ENCODE measurements around the gene DPEP1.

DPEP1 gene

DNA sequence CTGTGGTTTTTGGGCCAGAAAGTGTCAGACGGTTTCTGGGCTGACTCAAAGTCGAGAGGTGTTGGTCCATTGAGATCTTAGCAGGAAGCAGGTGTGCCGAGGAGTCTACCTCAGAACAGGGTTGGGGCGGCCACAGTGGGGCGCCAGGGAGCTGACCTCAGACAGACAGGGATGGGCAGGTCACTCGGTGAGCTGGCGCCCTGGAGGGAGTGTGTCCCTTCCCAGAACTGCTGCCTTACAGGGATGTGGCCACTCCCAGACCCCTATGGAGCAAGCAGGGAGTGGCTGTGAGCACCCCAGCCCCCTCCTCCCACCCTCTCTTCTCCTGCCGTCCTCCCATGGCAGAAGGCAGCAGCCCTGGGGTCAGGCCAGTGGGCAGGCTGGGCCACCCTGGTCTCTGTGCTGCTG, 14.0 kb upstream of the DPEP1 start:
- DNase-seq, result no peak

DNA sequence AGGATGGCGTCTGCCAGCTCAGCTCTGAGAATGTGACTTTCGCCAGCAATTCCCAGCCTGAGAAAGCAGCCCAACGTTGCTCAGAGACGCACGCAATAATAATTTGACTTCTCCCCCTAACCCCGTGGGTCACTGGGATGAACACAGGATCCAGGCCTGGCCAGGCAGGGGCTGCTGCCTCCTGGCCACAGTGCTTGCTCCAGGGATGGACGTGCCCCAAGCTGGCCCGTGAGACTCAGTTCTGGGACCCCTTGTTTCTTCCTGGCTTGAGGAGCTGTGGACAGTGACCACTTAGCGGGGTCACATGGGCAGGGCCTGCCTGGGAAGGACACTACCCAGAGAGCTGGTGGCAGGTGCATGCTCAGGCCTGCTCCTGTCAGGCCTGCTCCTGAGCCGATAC, 13.5 kb upstream of the DPEP1 start:
- DNase-seq, result no peak

DNA sequence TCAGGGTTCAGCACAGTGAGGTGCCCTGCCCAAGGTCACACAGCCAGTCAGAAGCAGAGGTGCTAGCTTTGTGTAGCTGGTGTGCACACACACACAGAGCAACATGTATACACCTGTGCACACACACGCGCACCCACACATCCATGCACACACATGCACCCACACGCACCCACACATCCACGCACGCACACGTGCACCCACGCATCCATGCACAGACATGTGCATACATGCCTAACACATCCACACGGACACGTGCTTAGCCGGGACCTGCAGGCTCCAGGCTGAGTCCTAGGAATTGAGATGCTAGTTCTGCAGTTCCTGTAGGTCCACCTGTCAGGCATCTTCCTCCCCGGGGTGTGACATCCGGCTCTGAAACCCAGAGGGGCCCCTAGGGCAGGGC, 13.0 kb upstream of the DPEP1 start:
- DNase-seq, result no peak

DNA sequence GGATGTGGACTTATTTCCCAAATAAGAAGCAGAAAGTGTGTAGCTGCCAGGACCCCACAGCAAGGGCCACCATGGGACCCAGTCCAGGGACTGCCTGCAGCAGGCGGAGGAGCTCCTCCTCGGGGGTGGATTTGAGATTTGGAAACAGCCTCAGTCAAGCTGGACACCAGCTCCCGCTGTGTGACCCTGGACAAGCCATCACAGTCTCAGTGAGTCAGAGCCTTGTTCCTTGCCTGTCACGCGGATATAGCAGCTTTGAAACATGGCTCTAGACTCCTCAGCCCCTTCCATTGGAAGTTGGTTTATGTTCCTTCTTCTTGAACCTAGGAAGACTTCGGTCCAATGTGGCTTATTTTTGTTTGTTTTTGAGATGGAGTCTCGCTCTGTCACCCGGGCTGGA, 12.5 kb upstream of the DPEP1 start:
- no peak for DNase-seq

DNA sequence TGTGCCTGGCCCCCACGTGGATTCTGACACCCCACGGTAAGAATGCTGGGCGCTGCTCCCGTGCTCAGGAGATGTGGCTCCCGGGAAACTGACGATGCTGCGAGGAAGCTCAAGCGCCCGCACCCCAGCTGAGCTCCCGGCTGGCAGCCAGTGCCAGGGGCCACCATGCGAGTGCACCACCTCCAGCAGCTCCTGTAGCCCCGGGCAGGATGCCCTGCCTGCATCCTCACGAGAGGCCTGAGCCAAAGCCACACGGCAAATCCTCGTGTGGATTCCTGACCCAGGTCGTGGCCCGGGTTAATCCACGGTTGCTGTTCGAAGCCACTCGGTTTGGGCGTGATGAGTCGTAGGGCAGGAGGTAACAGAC, 11.6 kb upstream of the DPEP1 start:
- no peak for DNase-seq

DNA sequence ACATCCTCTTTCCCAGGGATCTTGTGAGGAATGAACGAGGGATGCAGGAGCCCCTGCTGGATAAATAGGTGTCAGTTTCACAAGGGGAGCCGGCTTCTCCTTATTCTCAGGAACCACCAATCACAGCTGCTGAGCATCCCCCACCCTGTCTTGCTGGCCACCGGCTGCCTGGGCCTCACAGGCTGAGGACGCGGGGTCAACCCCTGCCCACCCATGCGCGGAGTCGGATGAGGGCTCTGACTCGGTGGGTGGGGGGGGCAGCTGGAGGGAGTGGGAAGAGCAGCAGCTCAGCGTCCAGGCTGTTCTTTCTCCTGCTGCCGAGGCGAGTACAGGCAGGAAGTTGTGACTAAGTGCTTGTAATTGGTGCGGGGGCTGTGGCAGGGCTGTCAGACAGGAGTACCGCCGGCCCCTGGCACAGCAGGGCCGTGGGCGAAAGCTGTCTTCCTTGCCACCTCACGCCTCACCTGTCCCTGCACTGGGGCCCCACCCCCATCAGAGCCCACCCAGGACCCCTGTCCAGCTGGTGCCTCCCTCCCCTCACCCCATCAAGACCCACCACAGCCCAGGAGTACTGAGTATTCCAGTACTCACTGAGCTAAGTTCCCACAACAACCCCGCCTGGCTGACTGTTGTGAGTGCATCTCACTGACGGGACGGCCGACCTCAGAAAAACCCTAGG, 11.0 kb upstream of the DPEP1 start:
- peak; percentile 76 for DNase-seq

DNA sequence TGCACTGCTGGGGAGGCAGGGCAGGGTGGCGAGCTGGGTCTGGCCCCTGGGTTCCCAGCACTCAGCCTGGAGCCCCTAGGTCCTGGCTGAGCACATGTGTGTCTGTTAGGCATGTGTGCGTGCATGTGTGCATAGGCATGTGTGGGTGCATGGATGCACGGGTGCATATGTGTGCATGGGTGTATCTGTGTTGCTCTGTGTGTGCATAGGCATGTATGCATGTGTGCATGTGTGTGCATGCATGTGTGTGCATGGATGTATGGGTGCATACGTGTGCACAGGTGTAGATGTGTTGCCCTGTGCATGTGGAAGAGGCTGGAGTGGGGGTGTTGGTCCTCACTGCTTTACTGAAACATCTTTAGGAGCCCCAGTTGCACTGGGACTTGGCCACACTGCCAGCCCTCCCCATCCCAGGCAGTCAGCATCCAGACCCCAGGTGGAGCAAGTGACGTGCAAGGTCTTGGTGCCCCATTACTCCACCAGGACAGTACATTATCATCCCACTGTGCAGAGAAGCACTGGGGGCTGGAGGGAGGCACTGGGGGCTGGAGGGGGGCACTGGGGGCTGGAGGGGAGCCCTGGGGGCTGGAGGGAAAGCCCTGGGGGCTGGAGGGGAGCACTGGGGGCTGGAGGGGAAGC, 10.4 kb upstream of the DPEP1 start:
- no peak for DNase-seq

DNA sequence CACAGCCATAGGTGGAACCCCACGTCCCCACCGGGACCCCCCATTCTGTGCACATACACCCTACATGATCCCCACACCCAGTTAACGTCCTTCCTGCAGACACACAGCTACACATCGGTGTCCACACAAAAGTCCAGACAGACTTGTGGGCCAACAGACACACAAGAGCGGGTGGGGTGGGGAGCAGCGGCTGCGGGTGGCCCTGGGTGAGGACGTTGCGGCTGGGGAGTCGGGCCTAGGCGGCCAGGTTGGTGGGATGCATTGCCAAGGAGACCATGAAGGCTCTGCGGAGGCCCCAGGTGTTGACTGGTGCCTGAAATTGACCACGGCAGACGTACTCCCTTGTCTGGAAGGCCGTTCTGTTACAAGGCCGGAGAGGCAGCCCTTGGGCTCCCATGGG, 8.7 kb upstream of the DPEP1 start:
- DNase-seq, result no peak

DNA sequence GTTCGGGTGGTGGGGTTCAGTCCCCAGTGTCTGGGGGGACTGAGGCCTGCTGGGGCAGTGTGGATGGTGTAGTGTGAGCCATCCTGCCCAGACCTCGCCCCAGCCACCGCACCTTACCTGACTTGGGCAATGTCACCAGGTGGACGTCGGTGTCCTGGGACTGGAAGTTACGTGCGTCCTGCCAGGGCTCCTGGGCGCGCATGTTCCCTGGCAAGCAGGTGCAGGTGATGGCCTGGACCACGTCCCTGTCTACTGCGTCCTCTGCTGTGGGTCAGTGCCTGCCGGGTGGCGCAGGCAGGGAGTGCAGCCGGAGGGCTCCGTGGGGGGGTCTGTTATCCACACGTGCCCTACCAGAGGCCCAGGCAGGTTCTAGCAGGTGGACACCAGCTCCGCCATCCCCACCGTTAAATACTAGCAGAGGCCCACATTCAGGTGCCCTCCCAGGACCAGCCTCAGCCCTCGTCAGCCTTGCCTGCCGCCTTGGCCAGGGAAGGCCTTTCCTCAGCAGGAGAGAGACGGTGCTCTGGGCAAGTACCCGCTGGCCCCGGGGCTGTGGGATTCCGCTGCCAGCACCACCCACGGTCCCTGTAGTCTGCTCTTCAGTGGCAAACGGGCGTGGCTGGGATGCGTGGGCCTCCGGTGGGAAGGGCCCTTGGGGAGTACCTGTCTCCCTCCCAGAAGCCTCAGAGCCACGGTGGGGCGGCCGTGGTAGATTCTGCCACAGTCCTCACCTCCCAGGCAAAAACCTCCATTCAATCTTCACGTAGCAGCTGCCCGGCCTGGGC, 8.1 kb upstream of the DPEP1 start:
- DNase-seq, result no peak

DNA sequence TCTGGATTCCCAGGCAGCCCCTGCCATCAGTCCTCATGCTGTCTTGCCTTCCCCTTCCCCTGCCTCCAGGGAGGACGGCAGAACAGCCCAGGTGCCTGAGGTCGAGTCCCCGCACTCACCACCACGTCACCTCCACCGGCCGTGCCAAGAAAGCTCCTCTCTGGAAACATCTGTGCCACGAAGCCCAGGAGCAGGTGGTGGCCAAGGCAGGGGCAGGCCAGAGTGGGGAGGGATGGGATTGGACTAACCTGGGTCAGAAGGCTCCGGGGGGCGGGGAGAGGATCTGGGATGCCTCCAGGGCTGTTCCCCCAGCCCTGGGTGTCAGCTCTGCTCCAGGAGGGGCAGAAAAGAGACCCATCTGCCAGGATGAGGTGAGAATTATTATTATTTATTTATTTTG, 7.4 kb upstream of the DPEP1 start:
- no peak for DNase-seq

DNA sequence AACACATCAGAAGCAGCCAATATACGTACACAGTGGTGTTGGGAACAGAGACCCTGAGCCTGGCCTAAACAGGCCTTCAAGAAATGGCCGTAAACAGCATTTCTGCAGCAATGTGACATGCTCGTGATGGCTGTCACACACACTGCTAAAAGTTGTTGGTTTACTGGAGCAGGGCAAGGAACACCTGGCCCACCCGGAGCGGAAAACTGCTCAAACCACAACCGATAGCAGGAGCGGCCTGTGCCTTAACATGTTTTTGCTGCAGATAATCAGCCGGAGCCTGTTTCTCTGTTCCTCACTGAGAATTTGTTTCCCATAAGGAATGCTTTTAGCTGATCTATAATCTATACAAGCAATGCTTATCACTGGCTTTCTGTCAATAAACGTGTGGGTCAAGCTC, 6.0 kb upstream of the DPEP1 start:
- DNase-seq, result no peak

DNA sequence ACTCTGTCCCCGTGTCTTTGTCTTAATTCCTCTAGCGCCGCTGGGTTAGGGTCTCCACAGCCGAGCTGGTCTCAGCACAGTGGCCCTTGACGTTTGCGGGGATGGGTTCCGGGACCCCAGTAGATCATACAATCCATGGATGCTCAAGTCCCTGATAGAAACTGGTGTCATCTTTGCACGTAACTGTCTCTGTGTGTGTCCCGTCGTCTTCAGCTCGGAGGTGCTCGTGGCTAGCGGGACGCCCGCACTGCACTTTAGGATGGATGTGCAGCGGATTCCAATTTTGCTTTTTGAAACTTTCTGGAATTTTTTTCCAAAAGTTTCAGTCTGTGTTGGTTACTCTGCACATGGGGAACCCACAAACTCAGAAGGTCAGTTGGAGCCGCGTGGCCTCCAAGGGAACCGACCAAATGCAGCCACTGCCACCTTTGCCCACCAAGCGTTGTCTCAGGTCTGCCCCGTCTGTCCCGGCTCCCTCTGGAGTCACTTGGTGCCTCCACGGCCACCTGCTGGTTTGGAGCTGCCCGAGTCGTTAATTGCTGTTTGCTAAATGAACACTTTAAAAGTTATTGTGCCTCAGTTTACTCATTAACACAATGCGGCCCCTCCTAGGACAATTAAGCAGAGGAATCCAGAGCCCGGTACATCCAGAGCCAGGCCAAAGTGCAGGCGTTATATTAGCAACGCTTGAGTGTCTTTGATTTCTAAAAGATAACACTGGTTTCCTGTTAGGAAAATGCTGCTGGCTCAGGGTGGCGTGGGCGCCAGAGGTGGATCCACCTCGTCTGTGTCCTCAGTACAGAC, 5.3 kb upstream of the DPEP1 start:
- DNase-seq, result no peak

DNA sequence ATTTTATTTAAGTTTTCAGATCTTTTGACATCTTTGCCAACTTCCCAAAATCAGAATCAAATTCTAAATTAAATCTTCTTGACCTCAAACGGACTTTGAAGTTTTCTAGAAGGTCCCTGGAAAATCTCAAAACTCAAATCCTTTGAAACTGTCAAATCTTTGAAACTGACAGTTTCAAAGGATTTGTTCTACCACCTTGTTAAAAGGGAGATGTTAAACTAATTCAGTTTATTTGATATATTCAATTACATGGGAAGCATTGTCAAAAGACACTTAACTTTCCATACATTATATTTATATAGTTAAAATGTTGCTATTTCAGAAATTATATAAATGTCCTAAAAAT, 3.4 kb upstream of the DPEP1 start:
- no peak for DNase-seq

DNA sequence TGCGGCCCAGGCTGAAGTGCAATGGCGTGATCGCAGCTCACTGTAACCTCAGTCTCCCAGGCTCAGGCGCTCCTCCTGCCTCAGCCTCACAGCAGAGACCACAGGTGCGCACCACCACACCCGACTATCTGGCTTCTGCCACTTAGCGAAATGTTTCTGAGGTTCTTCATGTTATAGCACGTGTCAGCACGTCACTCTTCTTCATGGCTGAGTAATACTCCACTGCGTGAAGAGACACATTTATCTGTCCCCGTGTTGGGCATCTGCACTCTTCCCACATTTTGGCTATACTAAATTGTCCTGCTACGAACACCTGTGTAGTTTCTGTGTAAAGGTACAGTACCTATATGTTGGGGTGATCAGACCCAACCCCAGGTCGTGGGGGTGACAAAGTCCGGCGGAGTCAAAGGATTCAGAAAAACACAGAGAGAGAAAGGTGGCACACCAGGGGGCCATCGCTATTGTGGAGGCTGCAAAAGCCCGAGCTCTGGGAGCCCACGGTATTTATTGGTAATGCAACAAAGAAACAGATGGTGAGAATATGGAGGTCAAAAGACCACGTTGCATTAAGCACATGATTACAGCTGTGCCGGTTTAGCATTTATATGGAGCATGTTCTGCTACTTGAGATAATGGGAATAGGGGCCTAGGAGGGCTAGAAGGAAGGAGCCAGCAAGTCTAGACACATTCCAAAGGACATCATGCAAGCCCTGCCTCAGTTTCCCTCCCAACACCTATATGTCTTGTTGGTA, 851 bp upstream of the DPEP1 start:
- no peak for DNase-seq

DNA sequence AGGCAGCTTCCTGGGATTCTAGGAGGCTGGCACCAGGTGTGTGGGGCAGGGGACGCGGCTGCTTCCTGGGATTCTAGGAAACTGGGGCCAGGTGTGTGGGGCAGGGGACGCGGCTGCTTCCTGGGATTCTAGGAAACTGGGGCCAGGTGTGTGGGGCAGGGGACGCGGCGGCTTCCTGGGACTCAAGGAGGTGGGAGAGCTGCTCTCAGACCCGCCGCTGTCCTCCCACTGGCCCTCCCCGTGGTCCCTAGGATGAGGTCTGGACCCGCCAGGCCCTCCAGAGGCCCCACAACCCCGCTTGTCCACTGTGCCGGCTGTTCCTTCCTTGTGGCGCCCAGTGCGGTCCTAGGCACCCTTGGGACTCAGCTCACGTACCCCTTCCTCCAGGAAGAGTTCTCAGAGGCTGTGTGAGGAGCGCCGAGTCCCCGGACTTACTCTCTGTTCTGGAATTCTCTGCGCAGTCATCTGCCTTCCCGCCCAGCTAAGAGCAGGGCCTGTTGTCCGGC, 565 bp downstream of the DPEP1 start:
- no peak for DNase-seq

DNA sequence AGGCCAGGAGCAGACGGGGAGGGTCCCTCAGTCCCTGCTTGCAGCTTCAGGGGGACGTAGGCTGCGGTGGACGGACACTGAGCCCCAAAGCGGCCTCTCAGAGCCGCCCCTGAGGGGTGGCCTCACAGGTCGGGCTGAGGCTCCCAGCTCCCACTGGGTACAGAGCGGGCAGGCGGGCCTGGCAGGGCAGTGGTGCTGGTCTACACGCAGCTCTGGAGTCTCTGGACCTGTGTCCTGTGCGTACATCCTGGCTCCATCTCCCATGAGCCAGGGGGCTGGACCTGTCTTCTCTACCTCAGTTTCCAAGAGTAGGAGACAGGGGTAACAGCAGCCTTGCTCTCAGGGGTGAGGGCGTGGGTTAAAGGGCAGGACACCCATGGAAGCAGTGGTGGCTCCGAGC, 1.7 kb downstream of the DPEP1 start:
- no peak for DNase-seq

DNA sequence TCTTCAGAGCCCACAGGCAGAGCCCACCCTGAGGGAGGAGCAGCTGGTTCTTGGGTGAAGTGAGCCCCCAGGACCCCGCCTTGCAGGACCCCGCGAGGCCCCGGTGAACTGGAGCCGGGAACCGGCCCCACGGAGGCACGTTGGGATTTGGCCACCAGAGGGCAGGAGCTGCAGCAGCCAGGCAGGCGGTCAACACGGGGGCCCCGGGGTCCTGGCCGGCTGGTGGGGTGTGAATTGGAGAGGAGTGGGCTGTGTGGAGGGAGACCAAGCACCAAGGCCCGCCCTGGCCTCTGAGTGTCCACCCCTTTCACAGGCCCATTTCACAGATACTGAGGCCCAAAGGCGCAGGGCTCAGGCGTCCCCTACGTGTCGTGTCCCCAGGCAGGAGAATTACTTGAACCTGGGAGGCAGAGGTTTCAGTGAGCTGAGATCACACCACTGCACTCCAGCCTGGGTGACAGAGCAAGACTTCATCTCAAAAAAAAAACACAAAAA, 2.2 kb downstream of the DPEP1 start:
- no peak for DNase-seq

DNA sequence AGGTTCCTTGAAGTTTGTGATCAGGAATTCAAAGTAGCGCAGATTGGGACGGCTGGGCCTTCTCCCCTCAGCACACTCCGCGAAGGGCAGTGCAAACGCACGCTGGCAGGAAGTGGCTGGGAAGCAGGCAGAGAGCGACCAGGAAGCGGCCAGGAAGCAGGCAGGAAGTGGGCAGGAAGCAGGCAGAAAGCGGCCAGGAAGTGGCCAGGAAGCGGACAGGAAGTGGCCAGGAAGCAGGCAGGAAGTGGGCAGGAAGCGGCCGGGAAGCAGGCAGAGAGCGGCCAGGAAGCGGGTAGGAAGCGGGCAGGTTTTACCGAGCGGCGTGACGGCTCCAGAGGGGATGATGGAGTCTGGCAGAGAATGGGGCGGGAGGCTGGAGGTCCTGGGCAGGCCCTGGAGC, 3.2 kb downstream of the DPEP1 start:
- no peak for DNase-seq

DNA sequence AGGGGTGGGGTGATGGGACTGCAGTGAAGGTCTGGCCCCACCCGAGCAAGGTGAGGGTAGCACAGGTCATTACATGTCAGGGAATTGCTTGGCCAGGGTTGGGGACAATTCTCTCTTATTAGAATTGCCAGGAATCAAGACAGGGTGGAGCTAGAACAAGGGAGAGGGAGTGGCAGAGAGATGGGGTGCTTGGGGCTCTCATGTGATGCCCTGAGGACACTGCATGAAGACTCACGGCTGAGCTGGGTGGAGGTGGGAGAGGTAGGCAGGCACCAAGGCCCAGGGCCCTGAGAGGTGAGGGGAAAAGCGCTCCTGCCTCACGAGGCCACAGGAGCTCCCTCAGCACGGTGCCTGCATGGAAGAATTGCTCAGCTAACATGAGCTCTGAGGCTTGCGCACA, 3.6 kb downstream of the DPEP1 start:
- no peak for DNase-seq

DNA sequence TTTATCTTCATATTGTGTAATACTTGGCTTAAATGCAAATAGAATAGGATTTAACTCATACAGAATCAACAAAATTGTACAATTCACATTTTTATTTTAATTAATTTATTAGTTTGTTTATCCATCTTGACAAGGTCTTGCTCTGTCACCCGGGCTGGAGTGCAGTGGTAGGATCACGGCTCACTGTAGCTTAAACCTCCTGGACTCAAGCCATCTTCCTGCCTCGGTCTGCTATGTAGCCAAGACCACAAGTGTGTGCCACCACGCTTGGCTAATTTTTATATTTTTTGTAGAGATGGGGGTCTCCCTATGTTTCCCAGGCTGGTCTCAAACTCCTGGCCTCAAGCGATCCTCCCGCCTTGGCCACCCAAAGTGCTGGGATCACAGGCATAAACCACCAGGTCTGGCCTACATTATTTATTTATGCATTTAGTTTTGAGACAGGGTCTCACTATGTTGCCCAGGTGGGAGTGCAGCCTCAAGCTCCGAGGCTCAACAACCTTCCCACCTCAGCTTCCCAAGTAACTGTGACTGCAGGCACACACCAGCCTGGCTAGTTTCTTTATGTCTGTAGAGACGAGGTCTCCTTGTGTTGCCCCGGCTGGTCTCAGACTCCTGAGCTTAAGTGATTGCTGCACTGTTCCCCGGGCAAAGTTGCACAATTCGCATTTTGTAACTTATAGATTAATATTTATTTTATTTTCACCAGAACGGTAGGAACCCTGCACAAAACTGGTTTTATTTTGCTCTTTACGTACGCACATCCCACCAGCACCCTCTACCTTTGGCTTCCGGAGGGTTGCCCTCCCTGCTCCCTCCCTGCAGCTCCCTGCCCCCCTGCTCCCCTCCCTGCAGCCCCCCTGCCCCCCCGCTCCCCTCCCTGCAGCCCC, 4.9 kb downstream of the DPEP1 start:
- no peak for DNase-seq

DNA sequence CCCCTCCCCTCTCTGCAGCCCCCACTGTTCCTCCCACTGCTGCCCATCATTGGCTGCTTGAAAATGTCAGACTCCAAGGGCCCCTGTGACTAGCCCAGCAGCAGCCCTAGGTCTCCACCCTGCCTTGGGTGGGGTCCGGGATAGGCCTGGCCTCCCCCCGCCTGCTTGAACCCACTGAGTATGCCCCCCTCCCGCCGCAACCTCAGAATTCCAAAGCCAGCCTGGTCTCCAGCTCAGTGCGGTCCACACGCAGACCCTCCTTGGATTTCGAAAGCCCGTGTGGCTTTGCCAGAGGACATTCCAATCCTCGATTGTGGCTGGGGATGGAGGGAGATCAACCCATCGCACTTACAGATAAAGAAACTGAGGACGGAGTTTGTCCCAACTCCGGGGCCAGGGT, 6.4 kb downstream of the DPEP1 start:
- DNase-seq, result peak; percentile 59
